Measurements from ENCODE around the gene CYSRT1. TPM values are rescaled to one million over a fixed set of nuclear protein-coding genes. Genes with fewer than 3 reads are reported as not detected.

CYSRT1 gene
- total RNA-seq, 4 donors from 2014 or later = 0.34 TPM; not detected in 3

- no peak for TF ChIP-seq CTCF (IDR thresholded peaks at IDR 0.05; ENCODE audit: low read depth)
Observed at GRCh38 chr9:137273611-137274320, 48.8 kb downstream of the CYSRT1 start.

- no peak for TF ChIP-seq CTCF (IDR thresholded peaks at IDR 0.05; ENCODE audit: low read depth)
Observed at GRCh38 chr9:137275203-137275587, 50.2 kb downstream of the CYSRT1 start.

Other genes starting within 250 kb of the CYSRT1 start
- 10 to 100 TPM; 15.5 to 57.3 (median 26.8) TPM for gene PTGDS, start 247.7 kb upstream of the CYSRT1 start, total RNA-seq
- not detected for gene LCNL1, start 242.2 kb upstream of the CYSRT1 start, total RNA-seq
- gene PAXX, start 232.8 kb upstream of the CYSRT1 start, total RNA-seq = 10 to 100 TPM in 3 of 4 donors, 1 to 10 TPM in 1; 5.1 to 30.6 (median 26.9) TPM
- 1 to 10 TPM in 2 of 4 donors, not detected in 2; 1.8 to 2.2 TPM for gene CLIC3, start 228.6 kb upstream of the CYSRT1 start, total RNA-seq
- gene ABCA2, start 196.9 kb upstream of the CYSRT1 start, total RNA-seq = 10 to 100 TPM; 13.5 to 58.6 (median 19.3) TPM
- under 1 TPM in 2 of 4 donors, not detected in 2; 0.22 to 0.34 TPM for gene FUT7, start 193.1 kb upstream of the CYSRT1 start, total RNA-seq
- 10 to 100 TPM; 17.5 to 61.6 (median 29.8) TPM for gene NPDC1, start 179.0 kb upstream of the CYSRT1 start, total RNA-seq
- not detected for gene ENTPD2, start 171.1 kb upstream of the CYSRT1 start, total RNA-seq
- gene SAPCD2, start 154.6 kb upstream of the CYSRT1 start, total RNA-seq = under 1 TPM in 3 of 4 donors, not detected in 1; 0.19 to 0.66 (median 0.51) TPM
- 10 to 100 TPM in 3 of 4 donors, 1 to 10 TPM in 1; 6.7 to 14.8 (median 11.2) TPM for gene UAP1L1, start 147.7 kb upstream of the CYSRT1 start, total RNA-seq
- 10 to 100 TPM; 19.1 to 61.9 (median 47.8) TPM for gene MAN1B1, start 138.2 kb upstream of the CYSRT1 start, total RNA-seq
- gene DPP7, start 110.4 kb upstream of the CYSRT1 start, total RNA-seq = 100 to 1,000 TPM in 3 of 4 donors, 10 to 100 TPM in 1; 57.4 to 135 (median 117) TPM
- not detected for gene GRIN1, start 86.0 kb upstream of the CYSRT1 start, total RNA-seq
- gene LRRC26, start 55.1 kb upstream of the CYSRT1 start, total RNA-seq = not detected
- not detected for gene TMEM210, start 53.1 kb upstream of the CYSRT1 start, total RNA-seq
- gene ANAPC2, start 36.6 kb upstream of the CYSRT1 start, total RNA-seq = 10 to 100 TPM; 11.6 to 53.1 (median 22.6) TPM
- 10 to 100 TPM; 26.7 to 69.3 (median 55.8) TPM for gene SSNA1, start 36.5 kb upstream of the CYSRT1 start, total RNA-seq
- 10 to 100 TPM in 1 of 4 donors, 1 to 10 TPM in 3; 1.8 to 10.5 (median 4.9) TPM for gene TPRN, start 24.4 kb upstream of the CYSRT1 start, total RNA-seq
- gene TMEM203, start 19.5 kb upstream of the CYSRT1 start, total RNA-seq = 10 to 100 TPM; 19.9 to 29.7 (median 22.7) TPM
- gene NDOR1, start 19.5 kb upstream of the CYSRT1 start, total RNA-seq = 1 to 10 TPM; 2.6 to 6.2 (median 3.7) TPM
- gene RNF208, start 2.9 kb upstream of the CYSRT1 start, total RNA-seq = 1 to 10 TPM in 2 of 4 donors, under 1 TPM in 1, not detected in 1; 0.88 to 2.4 (median 1.9) TPM
- gene RNF224, start 2.3 kb downstream of the CYSRT1 start, total RNA-seq = not detected
- not detected for gene SLC34A3, start 5.7 kb downstream of the CYSRT1 start, total RNA-seq
- 100 to 1,000 TPM in 2 of 4 donors, 10 to 100 TPM in 2; 92.0 to 213 (median 150) TPM for gene TUBB4B, start 16.1 kb downstream of the CYSRT1 start, total RNA-seq
- gene STPG3, start 26.1 kb downstream of the CYSRT1 start, total RNA-seq = not detected
- 10 to 100 TPM; 19.4 to 37.0 (median 30.8) TPM for gene NELFB, start 30.2 kb downstream of the CYSRT1 start, total RNA-seq
- 1 to 10 TPM; 3.3 to 9.0 (median 6.6) TPM for gene TOR4A, start 52.6 kb downstream of the CYSRT1 start, total RNA-seq
- gene NRARP, start 77.1 kb downstream of the CYSRT1 start, total RNA-seq = 10 to 100 TPM in 1 of 4 donors, 1 to 10 TPM in 2, under 1 TPM in 1; 0.51 to 11.5 (median 2.9) TPM
- 10 to 100 TPM in 2 of 4 donors, 1 to 10 TPM in 2; 7.5 to 44.6 (median 10.5) TPM for gene EXD3, start 198.0 kb downstream of the CYSRT1 start, total RNA-seq
- gene NOXA1, start 198.2 kb downstream of the CYSRT1 start, total RNA-seq = 1 to 10 TPM; 1.4 to 5.3 (median 2.4) TPM
- gene ENTPD8, start 216.2 kb downstream of the CYSRT1 start, total RNA-seq = not detected
- 10 to 100 TPM; 17.7 to 37.5 (median 25.2) TPM for gene NSMF, start 234.2 kb downstream of the CYSRT1 start, total RNA-seq

Measured in subcutaneous adipose tissue (tissue), 4 donors.